IPS-18a (cell line): ENCODE results near the gene RELA.
"Not testable (repeated sequence)": the region's sequence is repeated elsewhere in the genome, so short reads cannot be mapped to it uniquely, and the experiment has no call there.

Source experiments
- H3K27ac ChIP-seq: one replicate; pipeline ENCODE4 v1.5.1; 2013; ENCODE audit warnings: low read length
- H3K27me3 ChIP-seq: one replicate; pipeline ENCODE4 v1.6.1; 2013; ENCODE audit warnings: mild to moderate bottlenecking, low read length; ENCODE audit not compliant: control insufficient read depth, insufficient read depth
- H3K36me3 ChIP-seq: one replicate; pipeline ENCODE4 v1.6.1; 2013; ENCODE audit warnings: low read depth, low read length; ENCODE audit not compliant: control insufficient read depth
- H3K4me1 ChIP-seq: one replicate; pipeline ENCODE4 v1.6.1; 2013; ENCODE audit warnings: low read depth, low read length; ENCODE audit not compliant: control insufficient read depth
- H3K4me3 ChIP-seq: one replicate; pipeline ENCODE4 v1.5.1; 2013; ENCODE audit warnings: low read length
- H3K9ac ChIP-seq: one replicate; pipeline ENCODE4 v1.6.1; 2013; ENCODE audit warnings: mild to moderate bottlenecking, low read length, moderate library complexity
- H3K9me3 ChIP-seq: one replicate; pipeline ENCODE4 v1.6.1; 2013; ENCODE audit warnings: low read depth, low read length; ENCODE audit not compliant: control insufficient read depth

Gene RELA

GRCh38 chr11:65643971-65644370 lies 18.7 kb downstream of the RELA start:
- peaks cover 9% of the 10 kb centered on the region for H3K27me3 ChIP-seq
- no peaks in the 10 kb centered on the region for H3K36me3 ChIP-seq
- no peak overlapping the region for H3K9ac ChIP-seq
- H3K4me3 ChIP-seq, result no peak overlapping the region
- no peak overlapping the region for H3K27ac ChIP-seq
- H3K4me1 ChIP-seq, result peaks cover 3% of the 10 kb centered on the region
- H3K9me3 ChIP-seq, result no peaks in the 10 kb centered on the region

- Histone ChIP-seq H3K9ac (peak overlapping the region; percentile 15), H3K27ac (no peak overlapping the region), H3K4me1 (peaks cover 13% of the 10 kb centered on the region)
Observed at GRCh38 chr11:65642014-65642671, 20.6 kb downstream of the RELA start.

DNA sequence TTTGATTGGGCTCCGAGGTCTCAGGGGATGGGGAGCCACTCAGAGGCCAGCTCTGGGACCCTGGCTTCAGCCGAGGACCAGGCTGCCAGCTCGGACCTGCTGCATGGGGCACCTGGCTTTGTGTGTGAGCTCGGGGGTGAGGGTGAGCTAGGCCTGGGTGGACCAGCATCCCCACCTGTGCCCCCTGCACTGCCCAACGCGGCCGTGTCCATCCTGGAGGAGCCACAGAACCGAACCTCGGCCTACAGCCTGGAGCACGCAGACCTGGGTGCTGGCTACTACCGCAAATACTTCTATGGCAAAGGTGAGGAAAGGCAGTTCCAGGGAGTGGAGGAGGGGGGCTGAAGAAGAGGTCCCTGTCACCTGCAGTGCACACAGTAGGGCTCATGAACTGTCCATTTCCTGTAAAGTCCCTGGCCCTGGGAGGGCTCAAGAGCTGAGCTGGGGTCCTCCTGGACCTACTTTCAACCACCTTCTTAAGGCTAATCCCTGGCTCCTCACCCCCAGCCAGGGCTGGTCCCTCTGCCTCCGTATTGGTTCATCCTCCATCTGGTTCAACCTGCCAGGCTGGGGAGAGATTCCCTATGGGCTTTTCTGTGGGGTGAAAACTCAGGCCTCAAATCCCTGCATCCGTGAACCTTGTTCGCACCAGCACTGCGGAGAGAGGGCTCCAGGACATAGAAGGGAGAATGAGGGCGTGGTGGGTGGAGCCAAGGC lies 21.3 kb downstream of the RELA start:
- Histone ChIP-seq H3K27ac (no peak overlapping the region), H3K9ac (no peak overlapping the region), H3K27me3 (no peaks in the 10 kb centered on the region), H3K4me1 (peaks cover 15% of the 10 kb centered on the region), H3K36me3 (peaks cover 3% of the 10 kb centered on the region), H3K4me3 (peak overlapping the region; percentile 61), H3K9me3 (no peaks in the 10 kb centered on the region)

More at GRCh38 chr11:65642014-65642671, 20.6 kb downstream of the RELA start:
- Histone ChIP-seq H3K36me3 (no peaks in the 10 kb centered on the region), H3K27me3 (no peaks in the 10 kb centered on the region), H3K4me3 (peak overlapping the region; percentile 61), H3K9me3 (no peaks in the 10 kb centered on the region)

GRCh38 chr11:65640483-65641296 lies 22.0 kb downstream of the RELA start:
- no peak overlapping the region for H3K4me3 ChIP-seq
- peaks cover 15% of the 10 kb centered on the region for H3K4me1 ChIP-seq
- no peaks in the 10 kb centered on the region for H3K27me3 ChIP-seq
- H3K9ac ChIP-seq, result no peak overlapping the region
- no peak overlapping the region for H3K27ac ChIP-seq
- H3K9me3 ChIP-seq, result no peaks in the 10 kb centered on the region
- H3K36me3 ChIP-seq, result peaks cover 7% of the 10 kb centered on the region

- peaks cover 15% of the 10 kb centered on the region for H3K4me1 ChIP-seq
Observed at GRCh38 chr11:65639623-65640482, 22.9 kb downstream of the RELA start.

GRCh38 chr11:65639228-65639597 lies 23.5 kb downstream of the RELA start:
- H3K4me1 ChIP-seq, result peaks cover 15% of the 10 kb centered on the region
- peaks cover 20% of the 10 kb centered on the region for H3K36me3 ChIP-seq
- not testable (repeated sequence) for H3K9ac ChIP-seq

More at GRCh38 chr11:65639623-65640482, 22.9 kb downstream of the RELA start:
- Histone ChIP-seq H3K36me3 (peaks cover 16% of the 10 kb centered on the region), H3K27ac (no peak overlapping the region), H3K9me3 (no peaks in the 10 kb centered on the region), H3K27me3 (no peaks in the 10 kb centered on the region), H3K4me3 (no peak overlapping the region), H3K9ac (no peak overlapping the region)

DNA sequence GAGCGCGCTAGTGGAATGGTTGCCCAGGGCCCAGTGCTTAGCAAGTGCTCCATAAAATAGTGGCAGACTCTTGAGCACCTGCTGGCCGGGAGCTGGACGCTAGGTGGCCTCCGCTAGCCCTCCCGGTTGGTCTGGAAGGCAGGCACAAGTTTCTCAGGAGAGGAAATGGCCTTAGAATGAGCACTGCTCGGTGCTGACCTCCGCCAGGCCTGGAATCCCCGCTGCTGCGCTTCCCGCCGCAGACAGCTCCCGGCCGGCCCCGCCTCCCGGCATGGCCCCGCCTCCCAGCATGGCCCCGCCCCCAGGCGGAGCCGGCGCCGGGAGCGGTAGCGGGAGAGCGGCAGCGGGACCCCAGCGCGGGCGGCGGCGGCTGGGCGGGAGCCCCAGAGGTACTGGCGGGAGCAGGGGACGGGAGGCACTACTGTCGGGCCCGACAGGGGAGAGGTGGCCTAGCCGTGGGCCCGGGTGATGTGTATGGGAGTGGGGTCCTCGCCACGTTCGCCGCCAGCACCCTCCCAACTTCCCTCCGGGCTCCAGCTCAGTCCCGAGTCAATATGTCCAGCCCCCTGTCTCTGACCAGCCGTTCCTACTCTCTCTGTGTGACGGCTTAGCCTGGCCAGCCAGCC lies 24.8 kb downstream of the RELA start, which contains the start of gene SIPA1:
TSS of gene SIPA1 (plus strand) at position 308 of the 626 bp plus-strand sequence. CDS start 2,821 bp downstream, outside the sequence.
- Histone ChIP-seq H3K27ac (peak within 1 kb of the TSS; percentile 39), H3K4me3 (peak within 1 kb of the TSS; percentile 72), H3K9me3 (no peaks in the 10 kb centered on the region), H3K9ac (peak within 1 kb of the TSS; percentile 56), H3K36me3 (peaks cover 20% of the 10 kb centered on the region), H3K27me3 (no peaks in the 10 kb centered on the region), H3K4me1 (peaks cover 15% of the 10 kb centered on the region)

More at GRCh38 chr11:65639228-65639597, 23.5 kb downstream of the RELA start:
- not testable (repeated sequence) for H3K9me3 ChIP-seq, H3K4me3 ChIP-seq, H3K27me3 ChIP-seq, H3K27ac ChIP-seq

- H3K27me3 ChIP-seq, result no peaks in the 10 kb centered on the region
- H3K9me3 ChIP-seq, result no peaks in the 10 kb centered on the region
- H3K4me3 ChIP-seq, result peak overlapping the region; percentile 18
- peaks cover 20% of the 10 kb centered on the region for H3K36me3 ChIP-seq
- H3K27ac ChIP-seq, result no peak overlapping the region
- peaks cover 15% of the 10 kb centered on the region for H3K4me1 ChIP-seq
- peak overlapping the region; percentile 24 for H3K9ac ChIP-seq
Observed at GRCh38 chr11:65637032-65637557, 25.6 kb downstream of the RELA start.

- Histone ChIP-seq H3K9me3 (no peaks in the 10 kb centered on the region), H3K36me3 (peaks cover 23% of the 10 kb centered on the region), H3K4me1 (peaks cover 12% of the 10 kb centered on the region), H3K27me3 (no peaks in the 10 kb centered on the region), H3K27ac (no peak overlapping the region), H3K9ac (no peak overlapping the region), H3K4me3 (no peak overlapping the region)
Observed at GRCh38 chr11:65636108-65637031, 26.3 kb downstream of the RELA start.
